ENCODE results near the gene PIK3C2B. TPM values are rescaled to one million over a fixed set of nuclear protein-coding genes. Genes with fewer than 3 reads are reported as not detected.
"Not testable (repeated sequence)": the region's sequence is repeated elsewhere in the genome, so short reads cannot be mapped to it uniquely, and the experiment has no call there.

The PIK3C2B gene
- total RNA-seq, result 10 to 100 TPM; 61.0 to 65.4 TPM

- Mint-ChIP-seq H3K27ac (peak within 1 kb of the TSS; percentile 94), H3K4me3 (peak within 1 kb of the TSS; percentile 90), H3K9me3 (no peaks in the 10 kb centered on the region), H3K36me3 (ENCODE audit: low read depth) (peaks cover 8% of the 10 kb centered on the region), H3K4me1 (ENCODE audit: low read depth) (peaks cover 58% of the 10 kb centered on the region), H3K27me3 (ENCODE audit: low read depth) (no peaks in the 10 kb centered on the region)
- CTCF ChIA-PET, result interaction anchor here (1.1 to 19.2 kb wide), 9 partner anchors 8 to 312 kb away, joined by 3 to 859 read pairs (median 8); no protein-coding TSS in a partner anchor
- peak; percentile 85 for DNase-seq
- intact Hi-C loops (cut with micrococcal nuclease), result loop anchor here (1.0 to 2.0 kb wide), 8 partner anchors 9 to 83 kb away; partner anchors contain the start of genes MDM4 and PPP1R15B
Observed at GRCh38 chr1:204494281-204495077, at the start of gene PIK3C2B. Gene PIK3C2B (minus strand): TSS chr1:204494805. CDS start chr1:204469802, 25,003 bp downstream.

GRCh38 chr1:204544321-204544720 is 49.7 kb upstream of the PIK3C2B start:
- peaks cover 2% of the 10 kb centered on the region for H3K9me3 Mint-ChIP-seq
- H3K27ac Mint-ChIP-seq, result peak overlapping the region; percentile 54
- peaks cover 74% of the 10 kb centered on the region for H3K36me3 Mint-ChIP-seq (ENCODE audit: low read depth)
- no peak overlapping the region for H3K4me3 Mint-ChIP-seq
- no peak for DNase-seq
- intact Hi-C loops (cut with micrococcal nuclease), result loop anchor here (1.0 kb wide), 4 partner anchors 12 to 91 kb away; no protein-coding TSS in a partner anchor
- H3K27me3 Mint-ChIP-seq (ENCODE audit: low read depth), result no peaks in the 10 kb centered on the region
- CTCF ChIA-PET, result interaction anchor here (1.0 to 2.0 kb wide), 6 partner anchors 20 to 262 kb away, joined by 3 to 7 read pairs (median 4); partner anchors contain the start of gene MDM4
- peaks cover 45% of the 10 kb centered on the region for H3K4me1 Mint-ChIP-seq (ENCODE audit: low read depth)

- CTCF ChIA-PET, result no interaction called here
- H3K36me3 Mint-ChIP-seq (ENCODE audit: low read depth), result peaks cover 64% of the 10 kb centered on the region
- intact Hi-C loops (cut with micrococcal nuclease), result no loop called here
- H3K27me3 Mint-ChIP-seq (ENCODE audit: low read depth), result no peaks in the 10 kb centered on the region
- no peak for DNase-seq
- no peak overlapping the region for H3K4me3 Mint-ChIP-seq
- H3K27ac Mint-ChIP-seq, result no peak overlapping the region
- H3K9me3 Mint-ChIP-seq, result peaks cover 2% of the 10 kb centered on the region
- H3K4me1 Mint-ChIP-seq (ENCODE audit: low read depth), result peaks cover 47% of the 10 kb centered on the region
Observed at GRCh38 chr1:204541626-204542025, 47.0 kb upstream of the PIK3C2B start.

GRCh38 chr1:204532832-204533231 is 38.2 kb upstream of the PIK3C2B start:
- no peaks in the 10 kb centered on the region for H3K9me3 Mint-ChIP-seq
- intact Hi-C loops (cut with micrococcal nuclease), result no loop called here
- H3K4me3 Mint-ChIP-seq, result no peak overlapping the region
- H3K27ac Mint-ChIP-seq, result no peak overlapping the region
- no peak for DNase-seq
- CTCF ChIA-PET, result no interaction called here
- H3K27me3 Mint-ChIP-seq (ENCODE audit: low read depth), result no peaks in the 10 kb centered on the region
- peaks cover 37% of the 10 kb centered on the region for H3K36me3 Mint-ChIP-seq (ENCODE audit: low read depth)
- H3K4me1 Mint-ChIP-seq (ENCODE audit: low read depth), result peaks cover 24% of the 10 kb centered on the region

- Mint-ChIP-seq H3K27ac (no peak overlapping the region), H3K4me1 (ENCODE audit: low read depth) (peaks cover 25% of the 10 kb centered on the region), H3K27me3 (ENCODE audit: low read depth) (no peaks in the 10 kb centered on the region), H3K4me3 (no peak overlapping the region), H3K9me3 (no peaks in the 10 kb centered on the region), H3K36me3 (ENCODE audit: low read depth) (peaks cover 36% of the 10 kb centered on the region)
- no peak for DNase-seq
- intact Hi-C loops (cut with micrococcal nuclease), result no loop called here
- CTCF ChIA-PET, result interaction anchor here (0.7 to 0.8 kb wide), 2 partner anchors 9 to 99 kb away, joined by 3 read pairs; no protein-coding TSS in a partner anchor
Observed at GRCh38 chr1:204530932-204531331, 36.3 kb upstream of the PIK3C2B start.

- no peaks in the 10 kb centered on the region for H3K27me3 Mint-ChIP-seq (ENCODE audit: low read depth)
- H3K27ac Mint-ChIP-seq, result no peak overlapping the region
- peaks cover 43% of the 10 kb centered on the region for H3K36me3 Mint-ChIP-seq (ENCODE audit: low read depth)
- DNase-seq, result no peak
- peaks cover 2% of the 10 kb centered on the region for H3K9me3 Mint-ChIP-seq
- H3K4me1 Mint-ChIP-seq (ENCODE audit: low read depth), result peaks cover 35% of the 10 kb centered on the region
- no peak overlapping the region for H3K4me3 Mint-ChIP-seq
- intact Hi-C loops (cut with micrococcal nuclease), result no loop called here
- CTCF ChIA-PET, result interaction anchor here (1.6 kb wide), 1 partner anchor 26 kb away, joined by 4 read pairs; no protein-coding TSS in a partner anchor
Observed at GRCh38 chr1:204529371-204529895, 34.8 kb upstream of the PIK3C2B start.

GRCh38 chr1:204528677-204529076 is 34.1 kb upstream of the PIK3C2B start:
- CTCF ChIA-PET, result interaction anchor here (1.2 to 1.6 kb wide), 3 partner anchors 25 to 278 kb away, joined by 3 to 4 read pairs (median 3); no protein-coding TSS in a partner anchor
- Mint-ChIP-seq H3K4me1 (ENCODE audit: low read depth) (peaks cover 42% of the 10 kb centered on the region), H3K36me3 (ENCODE audit: low read depth) (peaks cover 44% of the 10 kb centered on the region), H3K4me3 (no peak overlapping the region), H3K27me3 (ENCODE audit: low read depth) (no peaks in the 10 kb centered on the region), H3K9me3 (peaks cover 6% of the 10 kb centered on the region), H3K27ac (no peak overlapping the region)
- DNase-seq, result no peak
- intact Hi-C loops (cut with micrococcal nuclease), result no loop called here

GRCh38 chr1:204528241-204528640 is 33.6 kb upstream of the PIK3C2B start:
- H3K27ac Mint-ChIP-seq, result no peak overlapping the region
- CTCF ChIA-PET, result interaction anchor here (1.2 to 1.6 kb wide), 3 partner anchors 25 to 279 kb away, joined by 3 to 4 read pairs (median 3); no protein-coding TSS in a partner anchor

GRCh38 chr1:204524986-204525385 is 30.4 kb upstream of the PIK3C2B start:
- Mint-ChIP-seq H3K9me3 (peaks cover 11% of the 10 kb centered on the region), H3K4me3 (no peak overlapping the region), H3K4me1 (ENCODE audit: low read depth) (peaks cover 55% of the 10 kb centered on the region), H3K27ac (peak overlapping the region; percentile 89), H3K36me3 (ENCODE audit: low read depth) (peaks cover 43% of the 10 kb centered on the region), H3K27me3 (ENCODE audit: low read depth) (no peaks in the 10 kb centered on the region)
- CTCF ChIA-PET, result interaction anchor here (1.2 to 2.0 kb wide), 4 partner anchors 9 to 282 kb away, joined by 3 to 7 read pairs (median 4); partner anchors contain the start of gene MDM4
- DNase-seq, result no peak
- intact Hi-C loops (cut with micrococcal nuclease), result no loop called here

More at GRCh38 chr1:204528241-204528640, 33.6 kb upstream of the PIK3C2B start:
- intact Hi-C loops (cut with micrococcal nuclease), result no loop called here
- Mint-ChIP-seq H3K36me3 (ENCODE audit: low read depth) (peaks cover 47% of the 10 kb centered on the region), H3K4me1 (ENCODE audit: low read depth) (peaks cover 45% of the 10 kb centered on the region), H3K27me3 (ENCODE audit: low read depth) (no peaks in the 10 kb centered on the region), H3K9me3 (peaks cover 9% of the 10 kb centered on the region), H3K4me3 (no peak overlapping the region)
- DNase-seq, result no peak

- Mint-ChIP-seq H3K4me3 (peak overlapping the region; percentile 8), H3K27me3 (ENCODE audit: low read depth) (no peaks in the 10 kb centered on the region), H3K9me3 (peaks cover 11% of the 10 kb centered on the region), H3K36me3 (ENCODE audit: low read depth) (peaks cover 50% of the 10 kb centered on the region), H3K4me1 (ENCODE audit: low read depth) (peaks cover 68% of the 10 kb centered on the region), H3K27ac (peak overlapping the region; percentile 74)
- CTCF ChIA-PET, result interaction anchor here (0.7 to 1.7 kb wide), 4 partner anchors 21 to 284 kb away, joined by 3 to 6 read pairs (median 3); no protein-coding TSS in a partner anchor
- peak; percentile 57 for DNase-seq
- intact Hi-C loops (cut with micrococcal nuclease), result no loop called here
Observed at GRCh38 chr1:204523605-204524215, 29.1 kb upstream of the PIK3C2B start.

- Mint-ChIP-seq H3K9me3 (peaks cover 11% of the 10 kb centered on the region), H3K4me1 (ENCODE audit: low read depth) (peaks cover 82% of the 10 kb centered on the region), H3K36me3 (ENCODE audit: low read depth) (peaks cover 57% of the 10 kb centered on the region), H3K27ac (peak overlapping the region; percentile 72)
- not testable (repeated sequence) for DNase-seq; H3K4me3 Mint-ChIP-seq; H3K27me3 Mint-ChIP-seq (ENCODE audit: low read depth)
- intact Hi-C loops (cut with micrococcal nuclease), result loop anchor here (1.0 to 2.0 kb wide), 3 partner anchors 15 to 41 kb away; no protein-coding TSS in a partner anchor
- CTCF ChIA-PET, result interaction anchor here (0.6 to 1.0 kb wide), 4 partner anchors 14 to 225 kb away, joined by 3 read pairs; no protein-coding TSS in a partner anchor
Observed at GRCh38 chr1:204521941-204522521, 27.4 kb upstream of the PIK3C2B start.
